ENCODE measurements around the gene BRCA1. TPM values are rescaled to one million over a fixed set of nuclear protein-coding genes. Genes with fewer than 3 reads are reported as not detected.

BRCA1 gene
- total RNA-seq, 1 experiment from 2014 or later = 44.1 TPM

GRCh38 chr17:43020030-43020621, 105.0 kb downstream of the BRCA1 start:
- intact Hi-C loops (cut with micrococcal nuclease) = loop anchor here (5.0 kb wide), 1 partner anchor 367 kb away; no protein-coding TSS in a partner anchor
- no peak overlapping the region for H2AFZ ChIP-seq (ENCODE audit: low read depth, low read length, poor library complexity, severe bottlenecking)
- no peak for DNase-seq (ENCODE audit: low read depth, low spot score)
- TF ChIP-seq POLR2A (IDR thresholded peaks at IDR 0.05; ENCODE audit: borderline replicate concordance, extremely low read depth, insufficient read depth, insufficient read length) (no peak), JUND (IDR thresholded peaks at IDR 0.05) (no peak), ELF1 (IDR thresholded peaks at IDR 0.05; ENCODE audit: borderline replicate concordance, low read depth) (no peak)
- H3K27ac ChIP-seq (ENCODE audit: low read depth, low read length) = no peak overlapping the region
- ChIA-PET RAD21 (ENCODE audit: low non-redundant PET in 1 of 2, low total read pairs in 2 of 2, uncharacterized antibody in 2 of 2, unreplicated experiment in 2 of 2) (no interaction called here), POLR2A (interaction anchor here (1.0 to 1.4 kb wide), 2 partner anchors 13 to 22 kb away, joined by 3 read pairs; partner anchors contain the start of gene RPL27), CTCF (no interaction called here)
- H3K9me3 ChIP-seq (ENCODE audit: control insufficient read depth in 1 of 2, insufficient read depth in 1 of 2, low read depth in 1 of 2, low read length in 2 of 2) = no peaks in the 10 kb centered on the region
- H3K9ac ChIP-seq (ENCODE audit: low read length) = no peak overlapping the region
- ATAC-seq = no peak
- peaks cover 0 to 9% of the 10 kb centered on the region in 2 experiments; a peak in 3 of 4 replicates for H3K36me3 ChIP-seq (ENCODE audit: control insufficient read depth in 1 of 2, insufficient read depth in 2 of 2, low read length in 2 of 2)
- no peaks in the 10 kb centered on the region for H3K9me2 ChIP-seq (ENCODE audit: insufficient read depth)
- H3K4me3 ChIP-seq (replicated peaks in 1 of 2; ENCODE audit: low read depth in 1 of 2, low read length in 2 of 2) = no peak overlapping the region
- peaks cover 8% of the 10 kb centered on the region; the same call in 1 of the 2 replicates for H3K79me2 ChIP-seq (ENCODE audit: insufficient read depth, low read length)
- peak overlapping the region; percentile 99; the same call in 1 of the 2 replicates for H3K4me2 ChIP-seq (ENCODE audit: low read length)
- peaks cover 9 to 42% of the 10 kb centered on the region in 2 experiments; a peak in 3 of 4 replicates for H3K4me1 ChIP-seq (ENCODE audit: control insufficient read depth in 1 of 2, insufficient read depth in 2 of 2, low read length in 2 of 2)
- H4K20me1 ChIP-seq (ENCODE audit: insufficient read depth) = no peaks in the 10 kb centered on the region
- BruUV-seq (replicated peaks) = TSS peak; percentile 27
- no peaks in the 10 kb centered on the region for H3K27me3 ChIP-seq (ENCODE audit: insufficient read depth, low read length)

- H3K4me1 ChIP-seq (ENCODE audit: control insufficient read depth in 1 of 2, insufficient read depth in 2 of 2, low read length in 2 of 2) = peaks cover 9 to 37% of the 10 kb centered on the region in 2 experiments; a peak in 3 of 4 replicates
- ATAC-seq = no peak
These were observed 105.7 kb downstream of the BRCA1 start for GRCh38 chr17:43019418-43019817.

More at GRCh38 chr17:43019418-43019817, 105.7 kb downstream of the BRCA1 start:
- DNase-seq (ENCODE audit: low read depth, low spot score) = no peak
- Histone ChIP-seq H3K4me3 (replicated peaks in 1 of 2; ENCODE audit: low read depth in 1 of 2, low read length in 2 of 2) (no peak overlapping the region), H2AFZ (ENCODE audit: low read depth, low read length, poor library complexity, severe bottlenecking) (no peak overlapping the region), H3K79me2 (ENCODE audit: insufficient read depth, low read length) (peaks cover 8% of the 10 kb centered on the region; the same call in 1 of the 2 replicates), H4K20me1 (ENCODE audit: insufficient read depth) (no peaks in the 10 kb centered on the region), H3K27me3 (ENCODE audit: insufficient read depth, low read length) (no peaks in the 10 kb centered on the region), H3K9ac (ENCODE audit: low read length) (no peak overlapping the region), H3K4me2 (ENCODE audit: low read length) (peak overlapping the region; percentile 12; the same call in 1 of the 2 replicates), H3K9me2 (ENCODE audit: insufficient read depth) (no peaks in the 10 kb centered on the region), H3K9me3 (ENCODE audit: control insufficient read depth in 1 of 2, insufficient read depth in 1 of 2, low read depth in 1 of 2, low read length in 2 of 2) (no peaks in the 10 kb centered on the region), H3K36me3 (ENCODE audit: control insufficient read depth in 1 of 2, insufficient read depth in 2 of 2, low read length in 2 of 2) (peaks cover 0 to 9% of the 10 kb centered on the region in 2 experiments; a peak in 3 of 4 replicates), H3K27ac (ENCODE audit: low read depth, low read length) (no peak overlapping the region)
- ChIA-PET CTCF (no interaction called here), POLR2A (interaction anchor here (1.4 kb wide), 1 partner anchor 12 kb away, joined by 3 read pairs; no protein-coding TSS in a partner anchor), RAD21 (ENCODE audit: low non-redundant PET in 1 of 2, low total read pairs in 2 of 2, uncharacterized antibody in 2 of 2, unreplicated experiment in 2 of 2) (no interaction called here)
- intact Hi-C loops (cut with micrococcal nuclease) = no loop called here
- BruUV-seq (replicated peaks) = no TSS peak
- TF ChIP-seq MAX (IDR thresholded peaks at IDR 0.05) = no peak
- TF ChIP-seq ZFX (IDR thresholded peaks at IDR 0.05) = no peak
- no peak for TF ChIP-seq ZBTB33 (IDR thresholded peaks at IDR 0.05; ENCODE audit: extremely low read depth, insufficient replicate concordance, low read length)
- TF ChIP-seq JUND (IDR thresholded peaks at IDR 0.05) = no peak
- TF ChIP-seq YY1 (IDR thresholded peaks at IDR 0.05; ENCODE audit: extremely low read depth, insufficient replicate concordance, low read depth, low read length) = no peak
- TF ChIP-seq EGR1 (IDR thresholded peaks at IDR 0.05; ENCODE audit: low read depth) = no peak
- no peak for TF ChIP-seq EZH2 (IDR thresholded peaks at IDR 0.05)
- TF ChIP-seq EZH2phosphoT487 (IDR thresholded peaks at IDR 0.05; ENCODE audit: borderline replicate concordance) = no peak
- TF ChIP-seq TCF7L2 (IDR thresholded peaks at IDR 0.05; ENCODE audit: borderline replicate concordance, extremely low read depth, insufficient read depth, insufficient read length) = no peak
- TF ChIP-seq REST (IDR thresholded peaks at IDR 0.05; ENCODE audit: low read depth) = no peak
- TF ChIP-seq SRF (IDR thresholded peaks at IDR 0.05; ENCODE audit: low read depth) = no peak
- TF ChIP-seq SIN3A (IDR thresholded peaks at IDR 0.05; ENCODE audit: low read depth) = no peak
